ENCODE measurements around the gene PSMD6.

Gene PSMD6

GRCh38 chr3:64008017-64008416, 15.3 kb downstream of the PSMD6 start:
- DNase-seq = no peak

- DNase-seq = no peak
Measured at GRCh38 chr3:64003589-64003988, 19.7 kb downstream of the PSMD6 start.

GRCh38 chr3:64002233-64002632, 21.1 kb downstream of the PSMD6 start:
- DNase-seq = no peak

GRCh38 chr3:64000453-64001055, 22.7 kb downstream of the PSMD6 start:
- DNase-seq = no peak

GRCh38 chr3:63998852-63999754, 24.2 kb downstream of the PSMD6 start:
- DNase-seq = no peak

GRCh38 chr3:63995086-63995485, 28.2 kb downstream of the PSMD6 start:
- no peak for DNase-seq

GRCh38 chr3:63993653-63994079, 29.6 kb downstream of the PSMD6 start:
- peak; percentile 48 for DNase-seq

GRCh38 chr3:63992516-63993209, 30.6 kb downstream of the PSMD6 start:
- no peak for DNase-seq

- DNase-seq = no peak
Measured at GRCh38 chr3:63991666-63992065, 31.6 kb downstream of the PSMD6 start.

GRCh38 chr3:63990733-63991132, 32.6 kb downstream of the PSMD6 start:
- DNase-seq = no peak

GRCh38 chr3:63990204-63990603, 33.1 kb downstream of the PSMD6 start:
- DNase-seq = no peak

GRCh38 chr3:63988943-63989342, 34.4 kb downstream of the PSMD6 start:
- no peak for DNase-seq

GRCh38 chr3:63986831-63987230, 36.5 kb downstream of the PSMD6 start:
- no peak for DNase-seq

GRCh38 chr3:63986146-63986545, 37.1 kb downstream of the PSMD6 start:
- DNase-seq = no peak

- no peak for DNase-seq
Measured at GRCh38 chr3:63984391-63984790, 38.9 kb downstream of the PSMD6 start.

- DNase-seq = no peak
Measured at GRCh38 chr3:63981980-63982379, 41.3 kb downstream of the PSMD6 start.

GRCh38 chr3:63980830-63981498, 42.3 kb downstream of the PSMD6 start:
- no peak for DNase-seq

- no peak for DNase-seq
Measured at GRCh38 chr3:63980019-63980418, 43.3 kb downstream of the PSMD6 start.

- no peak for DNase-seq
Measured at GRCh38 chr3:63979093-63979885, 44.0 kb downstream of the PSMD6 start.

- no peak for DNase-seq
Measured at GRCh38 chr3:63977893-63978292, 45.4 kb downstream of the PSMD6 start.

GRCh38 chr3:63976872-63977200, 46.5 kb downstream of the PSMD6 start:
- no peak for DNase-seq

GRCh38 chr3:63976161-63976871, 47.0 kb downstream of the PSMD6 start:
- no peak for DNase-seq
